Measurements from ENCODE around the gene VMO1.

The VMO1 gene

GRCh38 chr17:4808378-4808767 is 22.2 kb upstream of the VMO1 start:
- Mint-ChIP-seq H3K27ac (no peak overlapping the region), H3K36me3 (peaks cover 2% of the 10 kb centered on the region), H3K9me3 (ENCODE audit: low read depth) (no peaks in the 10 kb centered on the region), H3K4me1 (ENCODE audit: low read depth) (peaks cover 14% of the 10 kb centered on the region), H3K4me3 (peak overlapping the region; percentile 77), H3K27me3 (no peaks in the 10 kb centered on the region)

- H3K36me3 Mint-ChIP-seq: peaks cover 2% of the 10 kb centered on the region
- H3K9me3 Mint-ChIP-seq (ENCODE audit: low read depth): no peaks in the 10 kb centered on the region
- H3K27ac Mint-ChIP-seq: no peak overlapping the region
- peak overlapping the region; percentile 77 for H3K4me3 Mint-ChIP-seq
- peaks cover 14% of the 10 kb centered on the region for H3K4me1 Mint-ChIP-seq (ENCODE audit: low read depth)
- H3K27me3 Mint-ChIP-seq: no peaks in the 10 kb centered on the region
Observed at GRCh38 chr17:4807605-4808377, 21.6 kb upstream of the VMO1 start.

GRCh38 chr17:4806777-4807604 is 20.8 kb upstream of the VMO1 start, which contains the start of gene PLD2:
Gene PLD2, plus strand, starts transcription at chr17:4807152. Its CDS starts 621 bp downstream, at chr17:4807773.
- Mint-ChIP-seq H3K4me1 (ENCODE audit: low read depth) (peaks cover 14% of the 10 kb centered on the region), H3K27me3 (no peaks in the 10 kb centered on the region), H3K36me3 (no peaks in the 10 kb centered on the region), H3K4me3 (peak within 1 kb of the TSS; percentile 83), H3K9me3 (ENCODE audit: low read depth) (no peaks in the 10 kb centered on the region), H3K27ac (peak within 1 kb of the TSS; percentile 46)

GRCh38 chr17:4806456-4806776 is 20.3 kb upstream of the VMO1 start:
- peak overlapping the region; percentile 46 for H3K27ac Mint-ChIP-seq
- H3K36me3 Mint-ChIP-seq: no peaks in the 10 kb centered on the region
- no peaks in the 10 kb centered on the region for H3K9me3 Mint-ChIP-seq (ENCODE audit: low read depth)
- peaks cover 14% of the 10 kb centered on the region for H3K4me1 Mint-ChIP-seq (ENCODE audit: low read depth)
- H3K4me3 Mint-ChIP-seq: peak overlapping the region; percentile 83
- no peaks in the 10 kb centered on the region for H3K27me3 Mint-ChIP-seq

DNA sequence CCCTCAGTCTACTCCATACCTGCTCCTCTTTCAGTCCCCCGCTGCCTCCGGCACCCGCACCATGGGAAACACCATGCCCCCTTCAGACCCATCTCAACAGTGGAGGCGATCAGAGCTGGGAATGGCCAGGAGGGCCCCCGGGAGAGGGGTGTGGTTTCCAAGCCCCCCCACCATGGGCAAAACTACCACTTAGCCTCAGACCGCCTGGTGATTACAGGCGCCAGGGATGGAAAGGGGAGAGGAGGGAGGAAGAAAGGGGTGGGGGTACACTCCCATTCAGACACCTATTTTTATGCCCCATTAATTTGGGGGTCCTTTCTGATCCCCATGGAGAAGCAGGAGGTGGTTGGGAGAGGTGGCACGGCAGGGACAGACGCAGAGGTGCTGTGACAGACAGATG is 16.1 kb upstream of the VMO1 start, which contains the start of gene C17orf114:
Gene C17orf114, minus strand, starts transcription at position 101 of the 400 bp plus-strand sequence.
- Mint-ChIP-seq H3K27me3 (no peaks in the 10 kb centered on the region), H3K9me3 (ENCODE audit: low read depth) (no peaks in the 10 kb centered on the region), H3K4me1 (ENCODE audit: low read depth) (peaks cover 8% of the 10 kb centered on the region), H3K36me3 (no peaks in the 10 kb centered on the region), H3K4me3 (no peak within 1 kb of the TSS), H3K27ac (no peak within 1 kb of the TSS)

DNA sequence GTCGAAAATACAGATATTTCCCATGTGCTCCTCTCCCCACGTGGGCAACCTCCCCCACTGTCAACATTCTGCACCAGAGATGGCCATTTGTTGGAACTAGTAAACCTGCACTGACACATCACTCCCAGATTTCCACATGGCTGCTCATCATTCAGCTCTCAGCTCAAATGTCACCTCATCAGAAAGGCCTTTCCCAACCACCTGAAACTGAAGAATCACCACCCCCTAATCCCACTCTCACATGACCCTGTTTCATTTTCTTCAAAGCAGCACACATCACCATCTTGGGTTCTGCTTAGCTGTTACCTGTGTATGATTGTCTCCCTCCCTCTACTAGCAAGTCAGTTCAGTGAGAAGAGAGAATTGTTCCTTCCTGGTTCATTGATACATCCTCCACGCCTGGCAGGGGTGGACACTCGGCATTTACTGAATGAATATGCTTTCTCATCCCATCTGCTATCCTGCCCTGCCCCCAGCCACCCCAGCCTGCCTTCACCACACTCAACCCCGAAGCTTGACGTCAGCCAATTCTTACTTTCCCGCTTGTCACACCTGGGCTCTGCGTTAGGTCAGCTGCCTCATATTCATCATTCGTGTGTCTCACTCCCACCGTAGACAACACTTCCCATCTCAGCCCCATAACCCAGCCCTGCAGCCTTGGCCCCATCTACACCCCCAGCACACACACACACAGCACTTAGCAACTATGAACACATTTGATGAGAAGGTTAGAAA is 14.5 kb upstream of the VMO1 start:
- no peak overlapping the region for H3K4me3 Mint-ChIP-seq
- H3K36me3 Mint-ChIP-seq: peaks cover 2% of the 10 kb centered on the region
- H3K9me3 Mint-ChIP-seq (ENCODE audit: low read depth): no peaks in the 10 kb centered on the region
- H3K27me3 Mint-ChIP-seq: no peaks in the 10 kb centered on the region
- H3K4me1 Mint-ChIP-seq (ENCODE audit: low read depth): peaks cover 11% of the 10 kb centered on the region
- H3K27ac Mint-ChIP-seq: no peak overlapping the region

- Mint-ChIP-seq H3K4me1 (ENCODE audit: low read depth) (peaks cover 12% of the 10 kb centered on the region), H3K4me3 (peak overlapping the region; percentile 100), H3K27ac (peak overlapping the region; percentile 100), H3K9me3 (ENCODE audit: low read depth) (no peaks in the 10 kb centered on the region), H3K36me3 (peaks cover 2% of the 10 kb centered on the region), H3K27me3 (no peaks in the 10 kb centered on the region)
Observed at GRCh38 chr17:4796552-4796920, 10.4 kb upstream of the VMO1 start.

DNA sequence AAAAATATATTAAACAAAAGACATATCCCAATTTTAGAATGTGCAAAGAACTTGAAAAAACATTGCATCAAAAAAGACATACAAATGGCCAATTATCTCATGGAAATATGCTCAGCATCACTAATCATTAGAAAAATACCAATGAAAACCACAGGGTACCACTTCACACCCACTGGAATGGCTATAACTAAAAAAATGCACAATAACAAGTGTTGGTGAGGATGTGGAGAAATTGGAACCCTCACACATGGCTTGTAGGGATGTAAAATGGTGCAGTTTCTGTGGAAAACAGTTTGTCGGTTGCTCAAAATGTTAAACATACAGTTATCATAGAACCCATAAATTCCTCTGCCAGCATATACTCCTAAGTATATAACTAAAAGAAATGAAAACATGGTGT is 9.0 kb upstream of the VMO1 start:
- Mint-ChIP-seq H3K36me3 (peaks cover 2% of the 10 kb centered on the region), H3K4me3 (peak overlapping the region; percentile 27), H3K27ac (peak overlapping the region; percentile 100), H3K4me1 (ENCODE audit: low read depth) (peaks cover 19% of the 10 kb centered on the region), H3K9me3 (ENCODE audit: low read depth) (no peaks in the 10 kb centered on the region), H3K27me3 (no peaks in the 10 kb centered on the region)

- peaks cover 10% of the 10 kb centered on the region for H3K27me3 Mint-ChIP-seq
- H3K4me3 Mint-ChIP-seq: peak overlapping the region; percentile 92
- H3K27ac Mint-ChIP-seq: peak overlapping the region; percentile 92
- peaks cover 25% of the 10 kb centered on the region for H3K4me1 Mint-ChIP-seq (ENCODE audit: low read depth)
- H3K9me3 Mint-ChIP-seq (ENCODE audit: low read depth): no peaks in the 10 kb centered on the region
- no peaks in the 10 kb centered on the region for H3K36me3 Mint-ChIP-seq
Observed at GRCh38 chr17:4790705-4791088, 4.5 kb upstream of the VMO1 start.

DNA sequence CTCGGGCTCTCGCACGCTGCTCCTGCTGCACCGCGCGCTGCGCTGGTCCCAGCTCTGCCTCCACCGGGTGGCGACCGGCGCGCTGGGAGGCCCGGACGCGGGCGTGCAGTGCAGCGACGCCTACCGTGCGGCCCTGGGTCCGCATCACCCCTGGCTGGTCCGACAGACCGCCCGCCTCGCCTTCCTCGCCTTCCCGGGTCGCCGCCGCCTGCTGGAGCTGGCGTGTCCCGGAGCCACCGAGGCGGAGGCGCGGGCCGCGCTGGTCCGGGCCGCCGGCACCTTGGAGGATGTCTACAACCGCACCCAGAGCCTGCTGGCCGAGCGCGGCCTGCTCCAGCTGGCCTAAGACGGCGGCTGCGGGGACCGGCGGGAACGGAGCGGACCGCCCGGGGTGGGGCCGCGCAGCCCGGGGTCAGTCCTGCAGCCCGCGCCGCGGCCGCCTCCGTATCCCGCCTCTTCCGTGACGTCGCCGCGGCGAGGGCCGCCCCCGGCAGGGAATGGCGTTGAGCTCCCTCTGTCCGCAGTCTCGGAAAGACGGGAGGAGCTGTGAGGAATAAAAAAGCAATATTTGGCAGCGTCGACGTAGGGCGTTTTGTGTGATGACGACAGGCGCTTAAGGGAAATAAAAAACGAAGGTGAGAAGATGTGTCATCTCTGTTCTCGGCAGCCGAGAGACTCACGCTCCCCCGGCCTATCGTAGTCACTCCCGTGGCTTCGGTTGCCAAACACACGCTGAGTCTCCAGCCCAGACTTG is 4.0 kb upstream of the VMO1 start:
- no peaks in the 10 kb centered on the region for H3K9me3 Mint-ChIP-seq (ENCODE audit: low read depth)
- H3K27ac Mint-ChIP-seq: peak overlapping the region; percentile 92
- H3K4me1 Mint-ChIP-seq (ENCODE audit: low read depth): peaks cover 28% of the 10 kb centered on the region
- H3K27me3 Mint-ChIP-seq: peaks cover 12% of the 10 kb centered on the region
- H3K36me3 Mint-ChIP-seq: no peaks in the 10 kb centered on the region
- peak overlapping the region; percentile 92 for H3K4me3 Mint-ChIP-seq

GRCh38 chr17:4789701-4789950 is 3.5 kb upstream of the VMO1 start:
- Mint-ChIP-seq H3K4me3 (peak overlapping the region; percentile 71), H3K27me3 (peaks cover 13% of the 10 kb centered on the region), H3K27ac (peak overlapping the region; percentile 22), H3K9me3 (ENCODE audit: low read depth) (no peaks in the 10 kb centered on the region), H3K4me1 (ENCODE audit: low read depth) (peaks cover 28% of the 10 kb centered on the region), H3K36me3 (no peaks in the 10 kb centered on the region)

GRCh38 chr17:4788807-4789700 is 2.9 kb upstream of the VMO1 start, which contains the start of gene GLTPD2:
Gene GLTPD2, plus strand, starts transcription at chr17:4788964. Its CDS starts 48 bp downstream, at chr17:4789012.
- Mint-ChIP-seq H3K9me3 (ENCODE audit: low read depth) (no peaks in the 10 kb centered on the region), H3K4me3 (peak within 1 kb of the TSS; percentile 71), H3K36me3 (no peaks in the 10 kb centered on the region), H3K27ac (peak within 1 kb of the TSS; percentile 22), H3K4me1 (ENCODE audit: low read depth) (peaks cover 28% of the 10 kb centered on the region), H3K27me3 (peaks cover 15% of the 10 kb centered on the region)

DNA sequence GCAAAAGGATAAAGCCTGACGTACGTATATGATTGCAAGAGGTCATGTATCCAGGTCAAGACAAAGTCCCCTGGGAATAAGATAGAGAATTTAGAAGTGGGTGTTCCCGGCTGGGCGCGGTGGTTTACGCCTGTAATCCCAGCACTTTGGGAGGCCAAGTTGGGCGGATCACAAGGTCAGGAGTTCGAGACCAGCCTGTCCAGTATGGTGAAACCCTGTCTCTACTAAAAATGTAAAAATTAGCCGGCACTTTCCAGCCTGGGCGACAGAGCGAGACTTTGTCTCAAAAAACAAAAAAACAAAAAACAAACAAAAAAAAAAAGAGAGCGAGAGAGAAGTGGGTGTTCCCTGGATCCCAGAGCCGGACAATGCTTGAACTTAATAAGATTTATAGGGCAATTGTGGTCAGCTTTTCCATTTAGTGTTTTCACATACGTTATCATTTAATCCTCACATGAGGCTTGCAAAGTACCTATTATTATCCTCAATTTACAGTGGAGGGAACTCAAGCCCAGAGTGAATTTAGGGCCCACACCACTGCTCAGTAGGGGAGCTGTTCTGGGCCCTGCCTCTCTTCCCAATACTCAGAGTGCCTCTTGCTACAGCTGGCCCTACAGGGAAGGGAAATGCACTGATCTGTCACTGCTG is 2.1 kb upstream of the VMO1 start:
- H3K4me1 Mint-ChIP-seq (ENCODE audit: low read depth): peaks cover 28% of the 10 kb centered on the region
- peak overlapping the region; percentile 45 for H3K4me3 Mint-ChIP-seq
- H3K27me3 Mint-ChIP-seq: peaks cover 18% of the 10 kb centered on the region
- no peaks in the 10 kb centered on the region for H3K9me3 Mint-ChIP-seq (ENCODE audit: low read depth)
- H3K27ac Mint-ChIP-seq: no peak overlapping the region
- no peaks in the 10 kb centered on the region for H3K36me3 Mint-ChIP-seq

Data from activated naive CD8-positive, alpha-beta T cell (primary cell).